HepG2 (cell line): ENCODE data around the gene CCDC191. TPM values are rescaled to one million over a fixed set of nuclear protein-coding genes. Genes with fewer than 3 reads are reported as not detected.

Experiments used
- CEBPG ChIP-seq: IDR thresholded peaks from 2 replicates; pipeline ENCODE4 v1.6.1; 2016
- KAT8 ChIP-seq: IDR thresholded peaks from 2 replicates; pipeline ENCODE4 v1.6.1; 2016; ENCODE audit warnings: missing genetic modification reagents, missing compliant biosample characterization
- KDM1A ChIP-seq: IDR thresholded peaks from 2 replicates; pipeline ENCODE4 v1.6.1; 2016; ENCODE audit warnings: missing compliant biosample characterization
- KLF12 ChIP-seq: sonication (generic); formaldehyde crosslinking; IDR thresholded peaks from 2 replicates; pipeline ENCODE4 v1.4.0; 2020; ENCODE audit warnings: missing genetic modification reagents, borderline replicate concordance
- KMT2A ChIP-seq: sonication (generic); formaldehyde crosslinking; IDR thresholded peaks from 2 replicates; pipeline ENCODE4 v1.4.0; 2020; ENCODE audit warnings: missing genetic modification reagents
- MAZ ChIP-seq, 2 experiments: sonication (generic) in 1 of 2; formaldehyde crosslinking in 1 of 2; IDR thresholded peaks; 2 replicates each; pipeline versions ENCODE4 v1.5.0 to v1.6.1; 2012 to 2020; ENCODE audit warnings: low read depth in 2 of 2, mild to moderate bottlenecking in 2 of 2, borderline replicate concordance in 1 of 2, improper control_type of control experiment in 1 of 2, low read length in 1 of 2, missing genetic modification reagents in 1 of 2, moderate library complexity in 1 of 2
- MEF2D ChIP-seq: sonication (generic); formaldehyde crosslinking; IDR thresholded peaks from 2 replicates; pipeline ENCODE4 v1.5.1; 2020; ENCODE audit warnings: mild to moderate bottlenecking, missing genetic modification reagents
- MXI1 ChIP-seq: IDR thresholded peaks from 3 replicates; pipeline ENCODE4 v1.6.1; 2012; ENCODE audit warnings: low read depth, low read length, inconsistent platforms, borderline replicate concordance
- MYNN ChIP-seq: sonication (generic); formaldehyde crosslinking; IDR thresholded peaks from 2 replicates; pipeline ENCODE4 v1.4.0; 2020; ENCODE audit warnings: mild to moderate bottlenecking, low read depth, missing genetic modification reagents
- MZF1 ChIP-seq: sonication (generic); formaldehyde crosslinking; IDR thresholded peaks from 2 replicates; pipeline ENCODE4 v1.8.1; 2023; ENCODE audit warnings: mild to moderate bottlenecking, missing genetic modification reagents, borderline replicate concordance
- PPARG ChIP-seq: conservative IDR thresholded peaks from 2 replicates; pipeline ENCODE4 v1.6.1; 2016; ENCODE audit warnings: missing biosample characterization, missing genetic modification reagents
- RFXANK ChIP-seq: IDR thresholded peaks from 2 replicates; pipeline ENCODE4 v1.6.1; 2016
- SMARCE1 ChIP-seq: fragments of 450-650 bp; IDR thresholded peaks from 2 replicates; pipeline ENCODE4 v1.6.1; 2017; ENCODE audit warnings: borderline replicate concordance
- SRF ChIP-seq: IDR thresholded peaks from 2 replicates; pipeline ENCODE4 v1.6.1; 2011; ENCODE audit warnings: mild to moderate bottlenecking, low read depth, low read length, moderate library complexity
- SUZ12 ChIP-seq: fragments of 150-350 bp; IDR thresholded peaks from 2 replicates; pipeline ENCODE4 v1.6.1; 2014; ENCODE audit warnings: low read depth, low read length
- THAP11 ChIP-seq: IDR thresholded peaks from 2 replicates; pipeline ENCODE4 v1.6.1; 2016; ENCODE audit warnings: missing biosample characterization, missing genetic modification reagents
- ZMAT3 ChIP-seq: sonication (generic); formaldehyde crosslinking; conservative IDR thresholded peaks from 2 replicates; pipeline ENCODE4 v1.7.0; 2021; ENCODE audit warnings: missing genetic modification reagents
- ZNF605 ChIP-seq: sonication (generic); formaldehyde crosslinking; IDR thresholded peaks from 2 replicates; pipeline ENCODE4 v1.8.0; 2022; ENCODE audit warnings: mild to moderate bottlenecking, missing genetic modification reagents
- polyA plus RNA-seq, 8 experiments: library from polyadenylated mRNA; depleted of rRNA in 3 of 8; stranded (reverse) in 7 of 8; unstranded in 1 of 8; fragments of >200 nt; fragmentation: Illumina TruSeq in 4 of 8; extraction: Trizol in 4 of 8; gene quantifications; 2 replicates each; pipeline versions ENCODE4 v1.2.1 to v1.2.3, GENCODE V29; 2011 to 2016; ENCODE audit warnings: low read depth in 4 of 8, missing spikeins in 1 of 8, mixed read lengths in 1 of 8; ENCODE audit not compliant: insufficient read depth in 1 of 8
- total RNA-seq, 5 experiments: library from RNA; depleted of rRNA; stranded (reverse); fragments of >200 nt; fragmentation: Illumina TruSeq; extraction: Trizol; gene quantifications; 2 replicates each; pipeline ENCODE4 v1.2.3, GENCODE V29; 2016; ENCODE audit warnings: low read depth in 1 of 5
- TF ChIP-seq, protein P1 (sequence below): sonication (generic); formaldehyde crosslinking; IDR thresholded peaks from 2 replicates; pipeline ENCODE4 v1.5.0; 2020; ENCODE audit warnings: missing genetic modification reagents
- TF ChIP-seq, protein P2 (sequence below): fragments of 450-650 bp; IDR thresholded peaks from 2 replicates; pipeline ENCODE4 v1.6.1; 2016
- TF ChIP-seq, protein P3 (sequence below): sonication (generic); formaldehyde crosslinking; IDR thresholded peaks from 2 replicates; pipeline ENCODE4 v1.5.0; 2020; ENCODE audit warnings: mild to moderate bottlenecking, missing genetic modification reagents
- TF ChIP-seq, protein P4 (sequence below): sonication (generic); formaldehyde crosslinking; IDR thresholded peaks from 2 replicates; pipeline ENCODE4 v1.4.0; 2020; ENCODE audit warnings: missing genetic modification reagents
- TF ChIP-seq, protein P5 (sequence below): sonication (generic); formaldehyde crosslinking; IDR thresholded peaks from 2 replicates; pipeline ENCODE4 v1.5.1; 2020; ENCODE audit warnings: missing genetic modification reagents, mild to moderate bottlenecking, borderline replicate concordance

CCDC191 gene
- total and polyA plus RNA-seq, 2 of the 13 experiments (the other 11 are each of a cell fraction or from before 2014, with no cell fraction given), result 0.91 to 1.4 TPM

DNA sequence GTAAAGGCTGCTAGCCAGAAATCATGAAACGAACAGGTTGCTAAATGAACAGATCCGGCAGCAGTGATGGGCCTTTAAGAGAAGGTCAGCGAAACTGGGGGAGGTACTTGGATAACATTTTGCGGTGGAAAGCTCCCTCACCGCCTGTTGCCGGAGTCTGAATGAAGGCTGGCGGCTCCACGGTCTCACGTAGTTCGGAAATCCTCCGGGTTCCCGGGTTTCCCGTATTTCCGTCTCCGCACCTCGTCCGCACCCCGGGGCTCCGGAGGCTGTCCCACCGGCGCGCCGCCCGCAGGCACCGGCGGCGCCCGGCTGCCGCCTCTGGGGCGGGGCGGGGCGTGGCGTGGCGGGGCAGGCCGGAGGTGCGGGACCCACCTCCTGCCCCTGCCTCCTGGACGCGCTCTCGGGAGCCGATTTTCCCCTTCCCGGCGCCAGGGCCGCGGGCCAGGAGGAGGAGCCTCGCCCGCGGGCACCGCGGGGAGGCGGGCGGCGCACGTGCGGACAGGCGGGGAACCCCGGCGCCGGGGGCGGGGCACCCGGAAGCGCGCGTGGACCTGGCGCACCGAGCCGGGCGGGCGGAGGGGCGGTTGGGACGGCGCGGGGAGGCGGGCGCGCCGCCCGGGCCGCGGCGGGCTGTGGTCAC, 108.8 kb downstream of the CCDC191 start, which contains the start of gene ZDHHC23 (continued):
- TF ChIP-seq SRF, result no peak
- TF ChIP-seq, protein P1, sequence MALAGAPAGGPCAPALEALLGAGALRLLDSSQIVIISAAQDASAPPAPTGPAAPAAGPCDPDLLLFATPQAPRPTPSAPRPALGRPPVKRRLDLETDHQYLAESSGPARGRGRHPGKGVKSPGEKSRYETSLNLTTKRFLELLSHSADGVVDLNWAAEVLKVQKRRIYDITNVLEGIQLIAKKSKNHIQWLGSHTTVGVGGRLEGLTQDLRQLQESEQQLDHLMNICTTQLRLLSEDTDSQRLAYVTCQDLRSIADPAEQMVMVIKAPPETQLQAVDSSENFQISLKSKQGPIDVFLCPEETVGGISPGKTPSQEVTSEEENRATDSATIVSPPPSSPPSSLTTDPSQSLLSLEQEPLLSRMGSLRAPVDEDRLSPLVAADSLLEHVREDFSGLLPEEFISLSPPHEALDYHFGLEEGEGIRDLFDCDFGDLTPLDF (CRISPR knock-in tag), result no peak
- no peak for TF ChIP-seq KDM1A (CRISPR knock-in tag)
- TF ChIP-seq ZNF605, result no peak
- TF ChIP-seq, protein P2, sequence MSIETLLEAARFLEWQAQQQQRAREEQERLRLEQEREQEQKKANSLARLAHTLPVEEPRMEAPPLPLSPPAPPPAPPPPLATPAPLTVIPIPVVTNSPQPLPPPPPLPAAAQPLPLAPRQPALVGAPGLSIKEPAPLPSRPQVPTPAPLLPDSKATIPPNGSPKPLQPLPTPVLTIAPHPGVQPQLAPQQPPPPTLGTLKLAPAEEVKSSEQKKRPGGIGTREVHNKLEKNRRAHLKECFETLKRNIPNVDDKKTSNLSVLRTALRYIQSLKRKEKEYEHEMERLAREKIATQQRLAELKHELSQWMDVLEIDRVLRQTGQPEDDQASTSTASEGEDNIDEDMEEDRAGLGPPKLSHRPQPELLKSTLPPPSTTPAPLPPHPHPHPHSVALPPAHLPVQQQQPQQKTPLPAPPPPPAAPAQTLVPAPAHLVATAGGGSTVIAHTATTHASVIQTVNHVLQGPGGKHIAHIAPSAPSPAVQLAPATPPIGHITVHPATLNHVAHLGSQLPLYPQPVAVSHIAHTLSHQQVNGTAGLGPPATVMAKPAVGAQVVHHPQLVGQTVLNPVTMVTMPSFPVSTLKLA, result no peak
- TF ChIP-seq RFXANK (CRISPR knock-in tag), result no peak
- TF ChIP-seq MXI1, result peak; percentile 44; the same call in 1 of the 3 replicates
- TF ChIP-seq KLF12, result no peak
- no peak for TF ChIP-seq MEF2D (CRISPR knock-in tag)
- no peak for TF ChIP-seq MZF1 (CRISPR knock-in tag)
- TF ChIP-seq, protein P3, sequence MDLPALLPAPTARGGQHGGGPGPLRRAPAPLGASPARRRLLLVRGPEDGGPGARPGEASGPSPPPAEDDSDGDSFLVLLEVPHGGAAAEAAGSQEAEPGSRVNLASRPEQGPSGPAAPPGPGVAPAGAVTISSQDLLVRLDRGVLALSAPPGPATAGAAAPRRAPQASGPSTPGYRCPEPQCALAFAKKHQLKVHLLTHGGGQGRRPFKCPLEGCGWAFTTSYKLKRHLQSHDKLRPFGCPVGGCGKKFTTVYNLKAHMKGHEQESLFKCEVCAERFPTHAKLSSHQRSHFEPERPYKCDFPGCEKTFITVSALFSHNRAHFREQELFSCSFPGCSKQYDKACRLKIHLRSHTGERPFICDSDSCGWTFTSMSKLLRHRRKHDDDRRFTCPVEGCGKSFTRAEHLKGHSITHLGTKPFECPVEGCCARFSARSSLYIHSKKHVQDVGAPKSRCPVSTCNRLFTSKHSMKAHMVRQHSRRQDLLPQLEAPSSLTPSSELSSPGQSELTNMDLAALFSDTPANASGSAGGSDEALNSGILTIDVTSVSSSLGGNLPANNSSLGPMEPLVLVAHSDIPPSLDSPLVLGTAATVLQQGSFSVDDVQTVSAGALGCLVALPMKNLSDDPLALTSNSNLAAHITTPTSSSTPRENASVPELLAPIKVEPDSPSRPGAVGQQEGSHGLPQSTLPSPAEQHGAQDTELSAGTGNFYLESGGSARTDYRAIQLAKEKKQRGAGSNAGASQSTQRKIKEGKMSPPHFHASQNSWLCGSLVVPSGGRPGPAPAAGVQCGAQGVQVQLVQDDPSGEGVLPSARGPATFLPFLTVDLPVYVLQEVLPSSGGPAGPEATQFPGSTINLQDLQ (CRISPR knock-in tag), result 0 out of 2 replicates have a peak, but pooled peaks have one; percentile 45
- 0 out of 2 replicates have a peak, but pooled peaks have one; percentile 38 for TF ChIP-seq ZMAT3
- TF ChIP-seq SUZ12, result no peak
- no peak for TF ChIP-seq KAT8 (CRISPR knock-in tag)
- TF ChIP-seq KMT2A, result no peak
- no peak for TF ChIP-seq MYNN
- TF ChIP-seq, protein P4, sequence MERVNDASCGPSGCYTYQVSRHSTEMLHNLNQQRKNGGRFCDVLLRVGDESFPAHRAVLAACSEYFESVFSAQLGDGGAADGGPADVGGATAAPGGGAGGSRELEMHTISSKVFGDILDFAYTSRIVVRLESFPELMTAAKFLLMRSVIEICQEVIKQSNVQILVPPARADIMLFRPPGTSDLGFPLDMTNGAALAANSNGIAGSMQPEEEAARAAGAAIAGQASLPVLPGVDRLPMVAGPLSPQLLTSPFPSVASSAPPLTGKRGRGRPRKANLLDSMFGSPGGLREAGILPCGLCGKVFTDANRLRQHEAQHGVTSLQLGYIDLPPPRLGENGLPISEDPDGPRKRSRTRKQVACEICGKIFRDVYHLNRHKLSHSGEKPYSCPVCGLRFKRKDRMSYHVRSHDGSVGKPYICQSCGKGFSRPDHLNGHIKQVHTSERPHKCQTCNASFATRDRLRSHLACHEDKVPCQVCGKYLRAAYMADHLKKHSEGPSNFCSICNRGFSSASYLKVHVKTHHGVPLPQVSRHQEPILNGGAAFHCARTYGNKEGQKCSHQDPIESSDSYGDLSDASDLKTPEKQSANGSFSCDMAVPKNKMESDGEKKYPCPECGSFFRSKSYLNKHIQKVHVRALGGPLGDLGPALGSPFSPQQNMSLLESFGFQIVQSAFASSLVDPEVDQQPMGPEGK (CRISPR knock-in tag), result no peak
- no peak for TF ChIP-seq PPARG (CRISPR knock-in tag)
- no peak for TF ChIP-seq MAZ (IDR thresholded peaks at IDR 0.05; ENCODE audit: borderline replicate concordance, low read depth, low read length)
- peak; percentile 50; the same call in 1 of the 2 replicates for TF ChIP-seq MAZ (CRISPR knock-in tag; IDR thresholded peaks at IDR 0.05; ENCODE audit: low read depth)
- 0 out of 2 replicates have a peak, but pooled peaks have one; percentile 12 for TF ChIP-seq THAP11 (CRISPR knock-in tag)
- TF ChIP-seq, protein P5, sequence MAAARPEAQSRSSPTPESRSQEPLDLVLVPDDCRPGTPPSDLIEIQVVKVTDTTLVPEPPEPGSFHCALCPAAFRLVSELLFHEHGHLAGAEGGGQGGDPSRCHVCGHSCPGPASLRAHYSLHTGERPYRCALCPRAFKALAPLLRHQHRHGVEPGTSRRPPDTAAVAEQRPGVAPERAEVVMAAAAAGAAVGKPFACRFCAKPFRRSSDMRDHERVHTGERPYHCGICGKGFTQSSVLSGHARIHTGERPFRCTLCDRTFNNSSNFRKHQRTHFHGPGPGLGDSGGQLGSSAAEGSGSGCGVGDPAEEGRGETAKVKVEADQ (CRISPR knock-in tag), result no peak
- TF ChIP-seq CEBPG (CRISPR knock-in tag), result no peak
- no peak for TF ChIP-seq SMARCE1
